Natural killer cell (primary cell): ENCODE measurements around the gene CLSTN2. TPM values are rescaled to one million over a fixed set of nuclear protein-coding genes. Genes with fewer than 3 reads are reported as not detected.

Source experiments
- ATAC-seq, 3 donors: fragments of 150-1000 bp in 2 of 3; fragments of 200-7000 bp in 1 of 3; cut with Tn5 transposase; 1 replicate in 1 of 3; 2 replicates in 2 of 3; pipeline ENCODE4 v1.10.0; 2021; ENCODE audit warnings: mild to moderate bottlenecking in 2 of 3, moderate library complexity in 2 of 3
- DNase-seq, 2 donors: peaks; one replicate each; pipeline versions ENCODE4 v3.0.0 to v3.0.0-alpha.2; 2013 to 2021; ENCODE audit warnings: mixed read lengths in 1 of 2
- H3K27ac ChIP-seq: one replicate; pipeline ENCODE4 v1.5.1; 2013; ENCODE audit warnings: mild to moderate bottlenecking, low read length
- H3K27me3 ChIP-seq: one replicate; pipeline ENCODE4 v1.6.1; 2013; ENCODE audit warnings: low read length; ENCODE audit not compliant: control insufficient read depth, insufficient read depth
- H3K36me3 ChIP-seq: one replicate; pipeline ENCODE4 v1.6.1; 2013; ENCODE audit warnings: low read length; ENCODE audit not compliant: control insufficient read depth, insufficient read depth
- H3K4me1 ChIP-seq: one replicate; pipeline ENCODE4 v1.6.1; 2013; ENCODE audit warnings: low read length; ENCODE audit not compliant: control insufficient read depth, insufficient read depth
- H3K4me3 ChIP-seq: one replicate; pipeline ENCODE4 v1.5.1; 2013; ENCODE audit warnings: low read length
- H3K9me3 ChIP-seq: one replicate; pipeline ENCODE4 v1.6.1; 2013; ENCODE audit warnings: low read length; ENCODE audit not compliant: control insufficient read depth, insufficient read depth
- H3K27ac Mint-ChIP-seq, 2 donors: one replicate each; pipeline ENCODE4 v1.8.0; 2022; ENCODE audit warnings: mild to moderate bottlenecking in 2 of 2, mixed read lengths in 2 of 2, moderate library complexity in 1 of 2
- H3K27me3 Mint-ChIP-seq, 2 donors: one replicate each; pipeline ENCODE4 v1.8.0; 2022; ENCODE audit warnings: low read depth in 2 of 2, mixed read lengths in 2 of 2
- H3K36me3 Mint-ChIP-seq: one replicate; pipeline ENCODE4 v1.8.0; 2022; ENCODE audit warnings: mixed read lengths
- H3K4me1 Mint-ChIP-seq, 2 donors: one replicate each; pipeline ENCODE4 v1.8.0; 2022; ENCODE audit warnings: mixed read lengths in 2 of 2
- H3K4me3 Mint-ChIP-seq: one replicate; pipeline ENCODE4 v1.8.0; 2022; ENCODE audit warnings: mild to moderate bottlenecking, moderate library complexity, mixed read lengths
- H3K9me3 Mint-ChIP-seq, 2 donors: one replicate each; pipeline ENCODE4 v1.8.0; 2022; ENCODE audit warnings: mixed read lengths in 2 of 2
- WGBS: methylation state at CpG from one replicate; pipeline ENCODE4 v1.1.7; 2013; ENCODE audit warnings: missing lambda C conversion rate; ENCODE audit not compliant: insufficient coverage; 5-methylcytosine and 5-hydroxymethylcytosine counted together
- intact Hi-C: fragments of 100-400 bp; cut with micrococcal nuclease; formaldehyde crosslinking; loops from one replicate; pipeline ENCODE4 v1.14.2; 2022
- total RNA-seq, 4 donors: library from RNA; stranded (reverse); fragments of 120-200 nt in 1 of 4; gene quantifications; one replicate each; pipeline versions ENCODE4 v1.2.3 to v1.2.4, GENCODE V29; 2013 to 2022
- TF ChIP-seq, protein P1 (sequence below): fragments of 200-600 bp; IDR thresholded peaks from one replicate; pipeline ENCODE4 v1.8.0; 2022; ENCODE audit warnings: antibody characterized with exemption

Gene CLSTN2
- total RNA-seq, 3 donors from 2014 or later (not counting 1 experiment from before 2014, with no cell fraction given), result 0.05 TPM; not detected in 2

DNA sequence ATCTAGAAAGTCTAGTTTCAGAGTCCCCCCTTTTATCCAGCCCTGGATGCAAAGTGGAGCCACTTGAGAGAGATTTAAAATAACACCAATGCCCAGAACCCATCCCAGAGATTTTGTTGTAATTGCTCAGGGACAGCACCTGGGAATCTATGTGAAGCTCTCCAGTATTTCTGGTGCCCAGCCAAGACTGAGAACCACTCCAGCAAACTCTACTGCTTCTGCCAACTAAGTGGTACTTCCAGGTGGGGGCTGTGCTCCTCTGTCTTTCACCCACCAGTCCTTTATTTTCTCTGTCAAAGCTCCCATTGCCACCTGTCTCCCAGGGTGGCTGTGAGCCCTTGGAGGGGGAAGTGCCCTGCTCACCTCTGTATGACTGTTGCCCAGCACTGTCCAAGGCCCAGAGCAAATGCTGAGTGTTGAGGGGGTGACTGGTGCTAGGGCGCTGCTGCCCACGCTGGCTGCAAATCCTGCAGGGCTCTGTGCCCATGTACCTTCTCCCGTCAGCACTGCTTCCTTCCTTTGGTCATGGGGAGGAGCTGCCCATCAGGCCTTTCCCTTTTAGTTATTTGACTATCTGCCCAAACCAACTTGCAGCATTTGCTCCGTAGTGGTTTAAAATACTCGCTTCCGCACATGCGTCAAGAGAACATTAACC lies 9.4 kb downstream of the CLSTN2 start:
- Mint-ChIP-seq H3K36me3 (no peaks in the 10 kb centered on the region), H3K27ac (no peak overlapping the region), H3K27me3 (peaks cover 8 to 16% of the 10 kb centered on the region in 2 donors), H3K4me3 (no peak overlapping the region), H3K9me3 (peaks cover 0 to 5% of the 10 kb centered on the region in 2 donors), H3K4me1 (no peaks in the 10 kb centered on the region)
- 82% methylated on average over 7 of the region's 7 CpGs for WGBS
- no peaks in the 10 kb centered on the region for H3K27me3 ChIP-seq
- no peaks in the 10 kb centered on the region for H3K4me1 ChIP-seq
- no peak overlapping the region for H3K4me3 ChIP-seq
- DNase-seq (no peak), ATAC-seq (no peak)
- no peak overlapping the region for H3K27ac ChIP-seq
- no peaks in the 10 kb centered on the region for H3K36me3 ChIP-seq
- TF ChIP-seq, protein P1, sequence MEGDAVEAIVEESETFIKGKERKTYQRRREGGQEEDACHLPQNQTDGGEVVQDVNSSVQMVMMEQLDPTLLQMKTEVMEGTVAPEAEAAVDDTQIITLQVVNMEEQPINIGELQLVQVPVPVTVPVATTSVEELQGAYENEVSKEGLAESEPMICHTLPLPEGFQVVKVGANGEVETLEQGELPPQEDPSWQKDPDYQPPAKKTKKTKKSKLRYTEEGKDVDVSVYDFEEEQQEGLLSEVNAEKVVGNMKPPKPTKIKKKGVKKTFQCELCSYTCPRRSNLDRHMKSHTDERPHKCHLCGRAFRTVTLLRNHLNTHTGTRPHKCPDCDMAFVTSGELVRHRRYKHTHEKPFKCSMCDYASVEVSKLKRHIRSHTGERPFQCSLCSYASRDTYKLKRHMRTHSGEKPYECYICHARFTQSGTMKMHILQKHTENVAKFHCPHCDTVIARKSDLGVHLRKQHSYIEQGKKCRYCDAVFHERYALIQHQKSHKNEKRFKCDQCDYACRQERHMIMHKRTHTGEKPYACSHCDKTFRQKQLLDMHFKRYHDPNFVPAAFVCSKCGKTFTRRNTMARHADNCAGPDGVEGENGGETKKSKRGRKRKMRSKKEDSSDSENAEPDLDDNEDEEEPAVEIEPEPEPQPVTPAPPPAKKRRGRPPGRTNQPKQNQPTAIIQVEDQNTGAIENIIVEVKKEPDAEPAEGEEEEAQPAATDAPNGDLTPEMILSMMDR, result no peak
- intact Hi-C loops, result no loop called here
- H3K9me3 ChIP-seq, result no peaks in the 10 kb centered on the region

DNA sequence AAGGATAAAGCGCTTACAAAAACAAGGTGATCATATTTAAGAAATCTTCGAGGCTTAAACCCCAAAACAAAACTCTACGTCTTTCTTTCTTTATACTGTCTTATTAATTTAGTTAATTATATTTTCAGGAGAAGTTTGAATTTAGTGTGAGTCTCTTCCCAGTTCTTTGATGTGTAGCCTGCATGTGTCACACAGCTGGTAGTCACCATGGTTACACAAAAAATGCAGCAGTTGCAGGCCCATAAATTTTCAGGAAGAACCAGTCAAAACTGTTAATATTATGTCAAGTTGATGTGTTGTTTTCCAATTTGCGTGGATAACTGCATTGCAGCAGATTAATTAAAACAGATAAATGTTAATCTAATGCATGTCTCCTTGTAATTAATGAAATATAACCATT lies 10.4 kb downstream of the CLSTN2 start:
- ATAC-seq (no peak), DNase-seq (no peak)
- no peaks in the 10 kb centered on the region for H3K27me3 ChIP-seq
- no peak overlapping the region for H3K27ac Mint-ChIP-seq
- H3K4me1 Mint-ChIP-seq, result no peaks in the 10 kb centered on the region
- H3K4me3 ChIP-seq, result no peak overlapping the region
- intact Hi-C loops, result no loop called here
- no CpG with 5 or more reads among the region's 4 CpGs for WGBS
- no peak overlapping the region for H3K4me3 Mint-ChIP-seq
- H3K4me1 ChIP-seq, result no peaks in the 10 kb centered on the region
- H3K27me3 Mint-ChIP-seq, result peaks cover 2 to 16% of the 10 kb centered on the region in 2 donors
- no peaks in the 10 kb centered on the region for H3K9me3 ChIP-seq
- peaks cover 0 to 5% of the 10 kb centered on the region in 2 donors for H3K9me3 Mint-ChIP-seq
- H3K27ac ChIP-seq, result no peak overlapping the region
- TF ChIP-seq, protein P1, result no peak
- H3K36me3 ChIP-seq, result no peaks in the 10 kb centered on the region
- no peaks in the 10 kb centered on the region for H3K36me3 Mint-ChIP-seq

DNA sequence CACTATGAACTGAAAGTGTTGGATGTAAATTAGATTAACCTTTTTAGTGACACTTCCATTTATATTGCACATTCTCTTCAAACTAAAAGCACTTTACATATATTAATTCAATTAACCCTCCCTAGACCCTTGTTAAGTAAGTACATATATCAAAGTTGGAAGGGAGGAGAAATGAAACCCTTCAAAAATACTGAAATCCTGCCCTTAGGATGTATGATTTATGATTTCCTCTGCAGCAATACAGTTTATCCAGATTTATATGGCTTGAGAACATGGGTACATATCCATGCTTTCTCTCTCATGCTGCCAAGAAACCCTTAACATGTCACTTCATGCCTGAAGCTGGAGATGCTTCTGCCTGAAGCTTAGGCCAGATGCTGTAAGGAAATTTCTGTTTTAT lies 11.0 kb downstream of the CLSTN2 start:
- Histone ChIP-seq H3K4me3 (no peak overlapping the region), H3K27ac (no peak overlapping the region), H3K4me1 (no peaks in the 10 kb centered on the region), H3K9me3 (no peaks in the 10 kb centered on the region), H3K36me3 (no peaks in the 10 kb centered on the region), H3K27me3 (no peaks in the 10 kb centered on the region)
- Mint-ChIP-seq H3K36me3 (no peaks in the 10 kb centered on the region), H3K9me3 (peaks cover 0 to 5% of the 10 kb centered on the region in 2 donors), H3K4me3 (no peak overlapping the region), H3K27me3 (peaks cover 0 to 16% of the 10 kb centered on the region in 2 donors), H3K4me1 (no peaks in the 10 kb centered on the region), H3K27ac (no peak overlapping the region)
- intact Hi-C loops, result no loop called here
- DNase-seq (no peak), ATAC-seq (no peak)
- TF ChIP-seq, protein P1, result no peak

DNA sequence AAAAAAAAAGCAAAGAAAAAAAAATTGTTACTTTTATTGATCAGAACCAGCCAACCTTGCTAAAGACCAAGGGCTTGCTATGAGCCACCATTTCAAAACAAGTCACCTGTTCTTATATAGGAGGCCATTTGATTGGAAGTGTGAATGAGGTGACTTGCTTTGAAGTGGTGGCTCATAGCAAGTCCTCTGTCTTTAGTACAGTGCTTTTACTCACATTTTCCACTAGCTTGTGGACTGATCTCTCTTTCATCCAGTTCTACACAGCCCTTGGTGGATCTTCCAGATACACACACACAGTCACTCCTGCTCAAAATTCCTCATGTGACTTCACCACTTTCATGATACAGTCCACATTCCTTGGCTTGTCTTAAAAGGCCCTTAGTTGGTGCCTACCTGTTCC lies 13.5 kb downstream of the CLSTN2 start:
- no peak overlapping the region for H3K4me3 Mint-ChIP-seq
- DNase-seq (no peak), ATAC-seq (no peak)
- Histone ChIP-seq H3K36me3 (no peaks in the 10 kb centered on the region), H3K9me3 (no peaks in the 10 kb centered on the region), H3K27ac (no peak overlapping the region), H3K27me3 (no peaks in the 10 kb centered on the region), H3K4me3 (no peak overlapping the region), H3K4me1 (no peaks in the 10 kb centered on the region)
- H3K27me3 Mint-ChIP-seq, result peaks cover 0 to 9% of the 10 kb centered on the region in 2 donors
- TF ChIP-seq, protein P1, result no peak
- H3K36me3 Mint-ChIP-seq, result no peaks in the 10 kb centered on the region
- peaks cover 0 to 3% of the 10 kb centered on the region in 2 donors for H3K9me3 Mint-ChIP-seq
- intact Hi-C loops, result no loop called here
- no peak overlapping the region for H3K27ac Mint-ChIP-seq
- no peaks in the 10 kb centered on the region for H3K4me1 Mint-ChIP-seq
